ENCODE data around the gene PEAK1.
A peak's percentile ranks its signal among the peaks of the same experiment; 100 is the strongest.

The PEAK1 gene

DNA sequence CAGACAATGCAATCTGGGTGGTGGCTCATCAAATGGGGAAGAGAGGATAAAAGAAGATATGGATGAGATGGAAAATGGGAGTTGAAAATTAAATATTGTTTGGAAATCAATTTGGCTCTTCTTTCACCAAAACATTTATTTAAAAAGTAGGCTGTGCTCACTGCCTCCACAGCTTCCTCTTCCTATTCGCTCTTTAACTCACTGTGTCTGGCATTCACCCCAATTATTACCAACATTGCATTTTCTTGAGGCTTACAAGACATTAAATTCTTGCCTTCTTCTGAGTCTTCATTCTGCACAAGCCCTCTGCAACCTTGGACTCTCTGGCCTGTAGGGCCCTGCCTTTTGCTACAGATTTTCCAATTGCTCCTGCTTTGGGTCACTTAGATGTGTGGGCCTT is 296.1 kb downstream of the PEAK1 start:
- DNase-seq, result no peak

DNA sequence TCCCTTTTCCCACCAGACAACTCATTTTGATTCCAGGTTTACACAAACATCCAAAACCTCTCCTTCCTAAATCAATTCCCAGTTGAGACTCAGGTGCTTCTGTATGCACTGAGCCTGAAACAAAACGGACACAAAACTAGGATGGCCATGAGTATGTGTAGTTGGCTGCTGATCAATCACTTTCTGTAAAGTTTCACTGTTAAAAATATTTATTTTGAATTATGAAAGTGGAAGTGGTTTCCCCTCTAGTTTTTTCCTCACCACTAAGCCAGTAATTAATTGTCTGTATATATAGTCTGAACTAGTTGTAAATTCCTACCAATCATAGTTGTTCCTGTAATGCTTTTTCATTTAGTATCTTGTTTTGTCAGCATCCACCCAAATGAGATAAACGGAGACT is 297.3 kb downstream of the PEAK1 start:
- no peak for DNase-seq

DNA sequence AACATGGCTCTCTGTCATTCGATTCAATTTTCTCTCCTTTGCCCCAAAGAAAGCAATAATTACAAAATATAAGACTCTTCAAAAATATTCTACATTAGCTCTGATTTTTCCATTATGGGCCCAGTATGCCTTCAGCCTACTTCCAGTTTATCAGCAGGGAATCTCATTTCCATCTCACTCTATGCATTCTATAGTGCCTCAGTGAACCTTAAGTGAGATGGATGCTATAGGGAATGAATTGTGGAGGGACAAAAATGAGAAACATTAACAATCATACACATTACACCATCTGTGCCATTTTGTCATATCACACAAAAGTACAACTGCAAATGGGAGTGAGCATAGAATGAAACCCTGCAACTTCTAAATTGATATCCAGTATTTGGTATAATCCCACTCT is 298.3 kb downstream of the PEAK1 start:
- DNase-seq, result no peak

DNA sequence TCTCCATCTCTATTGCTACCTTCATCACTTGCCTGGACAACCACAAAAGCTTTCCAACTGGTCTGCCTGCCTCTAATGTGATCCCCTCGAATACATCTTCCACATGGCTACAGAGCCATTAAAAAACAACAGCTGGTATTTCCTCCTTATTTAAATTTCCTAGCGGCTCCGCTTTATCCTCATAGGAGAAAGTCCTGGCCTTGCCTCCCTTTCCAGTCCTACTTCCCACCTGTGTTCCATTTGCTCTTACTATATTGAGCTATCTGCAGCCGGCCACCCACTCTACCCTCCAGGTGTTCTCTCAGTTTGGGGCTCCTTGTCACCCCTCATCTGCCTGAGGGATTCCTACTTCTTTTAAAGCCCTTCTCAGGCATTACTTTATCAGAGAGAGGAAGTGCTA is 299.3 kb downstream of the PEAK1 start:
- no peak for DNase-seq

DNA sequence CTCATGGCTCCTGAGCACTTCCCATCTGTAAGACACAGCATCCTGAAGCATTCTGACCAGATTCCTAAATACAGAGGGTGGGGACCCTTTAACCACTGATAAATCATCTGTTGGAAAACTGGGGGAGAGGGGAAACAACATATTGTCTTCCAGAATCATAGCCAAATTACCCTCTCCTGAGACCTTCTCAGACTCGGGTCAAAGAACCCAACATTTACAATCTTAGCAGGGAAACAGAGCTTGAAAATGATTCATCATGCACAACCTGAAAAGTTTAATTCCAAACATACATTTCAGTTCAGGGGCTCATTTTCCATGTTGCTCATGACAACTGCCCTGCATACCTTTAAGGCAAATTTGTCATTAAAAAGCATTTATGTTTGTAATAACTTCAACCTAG is 300.5 kb downstream of the PEAK1 start:
- DNase-seq, result no peak

DNA sequence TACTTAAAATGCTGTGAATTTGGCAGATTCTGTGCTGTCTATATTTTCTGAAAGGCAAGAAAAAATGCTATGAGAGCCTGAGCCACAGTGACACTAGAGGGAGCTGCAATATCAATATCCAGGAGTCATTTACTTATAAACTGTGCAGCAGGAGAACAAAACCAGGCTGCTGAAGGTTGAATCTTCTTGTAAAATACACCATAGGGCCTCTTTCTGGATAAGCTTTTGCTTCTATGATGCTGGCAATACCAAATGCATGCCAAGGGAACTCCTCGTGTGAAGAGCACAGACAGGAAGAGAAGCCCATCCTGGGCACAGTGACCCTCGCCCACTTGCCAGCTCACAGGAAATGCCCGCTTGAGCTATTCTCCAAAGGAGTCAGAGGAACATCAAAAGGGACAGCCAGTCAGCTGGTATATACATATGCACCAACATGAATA is 301.0 kb downstream of the PEAK1 start:
- no peak for DNase-seq

DNA sequence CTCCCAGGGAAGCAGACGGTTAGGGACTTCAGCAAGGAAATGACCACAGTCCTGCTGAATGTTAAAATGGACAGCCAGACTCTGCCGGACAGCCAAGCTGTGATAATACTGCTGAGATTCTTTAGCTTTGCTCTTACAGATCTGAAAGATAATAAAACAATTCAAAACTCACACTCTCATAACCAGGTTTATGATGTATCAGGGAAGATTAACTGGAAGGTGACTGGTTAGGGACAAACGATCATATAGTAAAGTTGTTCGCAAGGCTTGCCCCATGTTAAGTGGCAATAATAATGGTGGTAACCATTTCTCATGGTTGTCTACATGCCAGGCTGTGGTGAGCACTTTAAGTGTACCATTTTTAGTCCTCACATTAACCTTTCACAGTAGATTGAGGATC is 304.7 kb downstream of the PEAK1 start:
- no peak for DNase-seq

DNA sequence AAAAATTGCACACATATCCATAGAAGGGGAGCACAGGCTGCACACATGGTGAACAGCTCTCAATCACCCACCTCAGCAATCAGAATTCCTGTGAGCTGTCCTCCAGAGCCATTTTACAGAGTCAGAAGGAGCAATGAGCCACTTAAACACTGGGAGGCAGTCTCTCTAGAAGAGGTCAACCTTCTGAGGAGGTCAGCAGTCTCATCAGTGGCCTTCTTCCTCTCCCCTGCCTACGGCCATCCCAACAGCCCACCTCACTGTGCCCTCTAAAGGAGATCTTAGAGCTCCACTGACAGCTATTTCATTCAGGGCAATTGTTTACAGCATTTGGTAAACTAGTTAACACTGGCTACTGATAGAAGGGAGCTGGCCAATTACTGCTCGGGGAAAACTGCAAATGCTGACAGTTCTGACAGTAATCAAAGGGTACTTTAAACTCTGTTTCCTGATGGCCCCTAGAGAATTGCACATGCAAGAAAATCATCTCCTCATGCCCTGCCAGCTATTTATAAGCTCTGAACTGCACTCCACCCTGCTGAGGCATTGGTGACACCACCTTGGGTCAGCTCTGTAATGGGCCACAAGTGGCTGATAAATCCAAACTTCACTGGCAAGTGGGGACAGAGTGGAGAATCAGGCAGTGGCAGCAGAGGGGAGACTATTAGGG is 306.9 kb downstream of the PEAK1 start:
- no peak for DNase-seq

DNA sequence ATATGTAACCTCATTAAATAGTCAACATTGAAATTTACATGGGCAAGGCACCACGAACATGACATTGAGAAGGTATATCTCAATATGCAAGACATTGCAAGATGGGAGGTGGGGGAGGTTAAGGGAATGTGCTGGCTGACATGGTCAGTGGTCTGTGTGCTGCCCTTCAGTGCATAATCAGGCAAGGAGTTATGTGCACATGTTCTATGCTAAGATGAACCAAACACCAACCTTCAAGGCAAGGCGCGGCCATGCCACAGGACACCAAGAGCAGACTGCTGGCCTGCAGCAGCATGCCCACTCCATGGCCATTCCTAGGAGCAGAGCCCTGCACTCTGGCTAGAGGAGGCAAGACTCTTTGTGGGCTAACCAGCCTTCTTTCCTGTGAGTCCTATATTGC is 308.1 kb downstream of the PEAK1 start:
- no peak for DNase-seq

DNA sequence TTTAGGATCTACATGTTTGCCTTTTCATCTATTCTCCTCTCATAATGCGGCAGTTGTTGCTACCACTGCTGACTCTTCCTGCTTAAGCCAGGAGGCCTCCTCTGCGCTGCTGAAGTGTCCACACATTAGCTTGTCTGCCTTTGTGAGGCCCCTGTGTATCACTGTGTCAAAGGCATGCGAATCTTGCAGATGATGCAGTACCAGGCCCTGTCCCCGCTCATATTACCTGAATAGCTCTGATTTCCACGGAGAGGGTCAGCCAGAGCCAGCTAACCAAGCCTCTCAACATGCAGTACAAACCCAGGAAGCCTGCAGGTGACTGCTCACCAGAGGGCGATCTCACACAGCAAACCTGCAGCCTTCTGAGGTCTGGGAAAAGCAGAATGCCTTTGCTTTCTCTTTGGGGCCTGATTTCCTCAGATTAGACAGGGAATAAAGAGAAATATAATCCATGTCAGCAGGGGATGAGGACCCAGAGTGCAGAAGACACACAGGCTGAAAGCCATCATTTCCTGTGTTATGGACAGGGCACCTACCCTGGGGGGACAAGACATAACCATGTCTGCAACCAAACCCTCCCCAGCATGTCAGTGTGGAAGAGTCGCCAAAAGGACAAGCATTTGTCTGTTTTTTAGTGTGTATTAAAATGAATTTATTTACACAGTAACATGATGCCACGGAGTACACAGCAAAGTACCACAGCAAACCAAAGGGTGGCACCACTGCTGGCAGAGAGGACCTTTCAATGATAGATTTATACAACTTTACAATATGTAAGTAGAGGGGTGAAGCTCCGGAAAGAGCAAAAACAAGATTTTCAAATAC is 312.2 kb downstream of the PEAK1 start:
- peak; percentile 84 for DNase-seq

DNA sequence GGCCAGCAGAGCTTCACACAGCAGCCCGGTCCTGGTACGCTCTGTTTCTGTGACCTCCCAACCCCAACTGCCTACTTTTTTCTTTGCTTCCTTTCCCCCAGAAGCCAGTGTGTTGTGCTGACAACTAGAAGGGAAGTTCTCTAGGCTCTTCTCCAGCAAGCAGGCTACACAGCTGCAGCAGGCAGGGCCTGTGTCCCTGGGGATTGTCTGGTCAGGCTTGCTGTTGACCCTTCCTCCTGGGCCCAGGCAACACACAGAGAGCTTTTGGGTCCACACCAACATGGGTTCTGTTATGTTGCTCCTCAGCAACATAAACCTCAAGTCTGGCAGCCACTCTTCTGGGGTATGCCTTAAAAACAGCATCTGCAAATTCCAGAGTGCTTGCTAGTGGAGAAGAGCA is 312.8 kb downstream of the PEAK1 start:
- no peak for DNase-seq

DNA sequence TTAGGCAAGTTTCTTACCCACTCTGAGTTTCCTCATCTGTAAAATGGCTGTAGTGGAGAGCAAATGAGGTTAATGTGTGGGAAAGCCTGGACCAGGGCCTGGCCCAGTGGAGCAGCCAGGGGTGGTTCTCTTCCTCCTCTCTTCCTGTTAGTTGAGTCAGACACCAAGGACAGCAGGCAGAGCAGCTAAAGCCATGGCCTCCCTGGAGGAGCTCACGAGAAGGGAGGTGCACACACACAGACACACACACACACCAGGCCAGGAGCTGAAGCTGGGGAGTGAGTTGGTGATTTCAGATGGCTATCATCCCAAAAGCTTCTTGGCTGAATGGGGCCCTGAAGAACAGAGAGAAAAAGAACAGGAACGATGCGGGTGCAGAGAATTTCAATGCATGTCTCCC is 315.7 kb downstream of the PEAK1 start:
- no peak for DNase-seq

DNA sequence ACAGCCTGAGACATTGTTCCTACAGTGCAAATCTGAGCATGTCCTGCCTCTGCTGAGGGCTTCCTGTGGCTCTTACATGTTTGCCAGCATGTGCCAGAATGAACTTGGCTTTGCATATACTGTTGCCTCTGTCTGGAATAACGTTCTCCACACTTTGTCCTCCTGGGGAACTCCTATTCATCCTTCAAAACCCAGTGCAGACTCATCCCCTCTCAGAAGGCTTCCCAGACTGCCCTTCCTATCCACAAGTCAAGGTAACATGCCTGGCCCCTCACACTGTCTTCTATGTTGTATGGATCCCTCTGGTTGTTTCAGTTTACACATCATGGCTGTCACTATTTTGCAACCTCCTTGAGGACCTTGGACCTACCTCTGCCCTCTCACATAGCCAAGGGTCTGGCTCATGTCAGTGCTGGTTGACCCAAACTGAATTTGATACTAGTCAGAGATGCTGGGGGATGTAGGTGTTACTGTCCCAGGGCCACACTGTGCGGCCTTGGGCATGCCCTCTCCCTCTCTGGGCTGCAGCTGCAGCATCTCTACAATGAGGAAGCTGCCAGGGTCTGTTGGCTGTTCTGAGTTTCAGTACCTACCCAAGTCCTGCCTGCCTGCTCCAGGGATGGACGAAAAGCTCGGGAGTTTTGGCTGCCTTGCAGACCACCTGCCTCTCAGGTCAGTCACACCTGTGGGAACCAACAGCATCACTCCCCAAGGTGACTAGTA is 320.0 kb downstream of the PEAK1 start:
- DNase-seq, result no peak

DNA sequence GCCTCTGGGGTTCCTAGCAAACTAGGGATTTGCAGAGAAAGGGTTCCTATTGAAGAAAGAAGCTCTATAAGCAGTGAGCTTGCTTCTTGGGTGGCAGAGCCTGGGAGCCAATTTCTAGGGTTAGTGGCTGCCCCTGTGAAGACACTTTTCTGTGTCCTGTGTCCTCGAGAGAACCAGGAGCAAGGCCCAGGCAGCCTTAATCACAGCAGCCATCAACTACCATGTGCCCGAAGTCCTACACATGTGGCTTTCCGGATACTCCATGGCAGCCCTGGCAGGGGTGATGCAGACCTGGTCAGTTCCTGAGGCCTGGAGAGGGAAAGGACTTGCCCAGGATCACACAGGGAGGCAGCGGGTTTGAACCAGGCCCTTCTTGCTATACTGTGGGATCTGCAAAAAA is 321.3 kb downstream of the PEAK1 start:
- DNase-seq, result no peak

DNA sequence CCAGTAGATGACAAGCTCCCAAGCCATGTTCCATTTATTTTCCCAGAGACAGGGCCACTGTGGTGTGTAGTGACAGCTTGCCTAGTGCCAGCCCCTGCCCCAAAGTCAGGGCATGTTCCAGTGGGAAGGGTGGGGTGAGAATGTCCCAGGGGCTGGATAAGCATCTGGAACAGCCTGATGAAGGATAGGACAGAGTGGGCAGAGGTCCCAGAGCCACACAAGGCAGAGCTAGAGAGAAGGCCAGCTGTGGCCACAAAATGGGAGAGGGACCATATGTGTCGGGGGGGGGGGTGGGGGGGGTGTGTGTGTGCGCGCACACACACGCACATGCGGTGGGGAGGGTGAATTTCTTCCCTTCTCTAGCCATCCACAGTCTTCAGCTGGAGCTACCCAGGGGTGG is 322.0 kb downstream of the PEAK1 start:
- no peak for DNase-seq

DNA sequence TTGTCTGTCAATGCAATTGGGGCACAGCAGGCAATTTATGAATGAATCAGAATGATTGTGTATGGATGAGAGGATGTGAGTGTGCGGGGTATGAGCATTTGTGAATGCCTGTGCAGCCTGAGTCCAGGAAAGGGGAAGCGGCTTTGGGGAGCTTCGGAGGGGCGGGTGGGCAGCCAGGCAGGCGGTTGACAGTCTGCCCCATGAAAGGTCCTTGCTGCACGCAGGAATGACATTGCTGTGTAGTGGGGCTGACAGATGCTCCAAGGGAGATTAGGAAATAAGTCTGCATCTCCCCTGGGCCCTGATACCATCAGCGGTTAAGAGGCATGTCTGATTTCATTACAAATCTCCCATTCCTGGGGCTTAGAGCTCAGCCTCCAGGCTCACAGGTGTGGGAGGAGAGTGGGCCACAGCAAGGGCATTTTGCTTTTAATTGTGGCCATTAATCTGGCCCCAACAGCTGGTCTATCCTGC is 322.6 kb downstream of the PEAK1 start:
- DNase-seq, result no peak

DNA sequence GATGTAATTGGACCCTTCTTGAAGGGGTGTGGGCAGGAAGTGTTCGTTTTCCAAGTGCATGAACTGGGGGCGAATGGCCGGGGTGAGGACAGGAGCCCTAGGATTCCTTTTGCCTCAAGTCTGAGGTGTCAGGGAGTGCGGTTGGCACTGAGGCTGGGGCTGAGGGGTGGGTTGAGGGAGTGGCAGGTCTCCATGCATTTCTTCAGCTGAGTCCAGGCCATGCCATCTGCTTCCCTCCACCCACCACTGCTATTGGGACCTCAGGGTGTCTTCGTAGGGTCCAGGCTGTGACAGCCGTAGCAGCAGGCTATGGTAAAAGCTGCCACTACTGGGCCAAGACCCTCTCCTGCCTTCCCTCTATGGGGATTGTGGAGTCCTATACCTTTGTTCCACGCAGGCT is 323.4 kb downstream of the PEAK1 start:
- no peak for DNase-seq

DNA sequence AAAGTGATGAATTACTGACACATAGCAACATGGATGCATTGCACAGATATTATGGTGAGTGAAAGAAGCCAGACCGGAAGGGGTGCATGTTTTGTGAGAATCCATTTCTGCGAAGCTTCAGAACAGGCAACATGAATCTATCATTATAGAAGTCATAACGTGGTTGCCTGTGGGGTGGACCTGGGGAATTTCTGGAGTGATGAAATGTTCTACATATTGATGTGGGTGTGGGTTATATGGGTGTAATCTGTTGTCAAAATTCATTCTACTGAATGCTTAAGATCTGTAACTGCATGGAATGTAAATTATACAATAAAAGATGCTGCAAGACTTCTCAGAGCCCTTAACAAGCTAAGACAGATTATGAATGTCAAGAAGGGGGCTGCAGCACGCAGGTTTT is 323.8 kb downstream of the PEAK1 start:
- DNase-seq, result no peak

DNA sequence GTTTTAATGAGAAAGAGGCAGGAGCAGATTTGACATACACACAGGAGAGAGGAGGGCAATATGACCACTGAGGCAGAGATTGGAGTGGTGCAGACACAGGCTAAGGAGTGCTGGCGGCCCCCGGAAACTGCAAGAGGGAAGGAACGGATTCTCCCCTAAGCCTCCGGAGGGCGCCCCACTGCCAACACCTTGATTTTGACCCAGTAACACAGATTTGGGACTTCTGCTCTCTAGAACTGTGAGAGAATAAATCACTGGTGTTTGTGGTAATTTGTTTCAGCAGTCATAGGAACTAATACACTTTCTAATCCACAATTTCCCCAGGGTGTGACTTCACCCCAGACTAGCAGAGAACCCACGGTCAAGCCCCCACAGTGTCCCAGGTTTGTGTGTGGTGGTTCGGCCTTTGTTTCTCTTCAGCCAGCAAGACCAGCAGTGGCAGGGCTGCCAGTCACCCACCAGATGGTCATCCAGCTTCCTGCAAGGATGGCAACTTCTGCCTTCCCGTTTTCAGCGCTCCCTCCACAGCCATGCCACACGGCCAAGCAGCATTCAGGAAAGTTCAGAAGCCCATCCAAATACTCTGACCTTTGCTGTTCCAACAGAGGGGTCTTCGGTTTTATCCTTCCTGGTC is 325.4 kb downstream of the PEAK1 start:
- DNase-seq, result no peak

DNA sequence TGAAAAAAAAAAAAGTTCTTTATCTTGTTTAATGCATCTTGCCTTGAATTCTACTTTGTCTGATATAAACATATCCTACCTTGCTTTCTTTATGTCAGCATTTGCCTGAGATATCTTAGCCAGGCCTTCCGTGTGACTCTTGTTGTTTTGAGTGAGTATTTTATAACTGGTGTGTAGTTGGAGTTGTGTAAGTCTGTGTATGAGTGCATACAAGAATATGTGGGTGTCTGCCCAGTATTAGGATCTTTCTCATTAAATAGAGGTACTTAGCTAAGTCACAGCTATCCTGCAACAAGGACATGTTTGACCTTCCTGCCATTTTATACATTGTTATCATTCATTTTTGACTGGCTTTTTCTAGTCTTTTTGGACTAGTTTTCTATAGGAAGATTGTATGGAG is 326.5 kb downstream of the PEAK1 start:
- no peak for DNase-seq

DNA sequence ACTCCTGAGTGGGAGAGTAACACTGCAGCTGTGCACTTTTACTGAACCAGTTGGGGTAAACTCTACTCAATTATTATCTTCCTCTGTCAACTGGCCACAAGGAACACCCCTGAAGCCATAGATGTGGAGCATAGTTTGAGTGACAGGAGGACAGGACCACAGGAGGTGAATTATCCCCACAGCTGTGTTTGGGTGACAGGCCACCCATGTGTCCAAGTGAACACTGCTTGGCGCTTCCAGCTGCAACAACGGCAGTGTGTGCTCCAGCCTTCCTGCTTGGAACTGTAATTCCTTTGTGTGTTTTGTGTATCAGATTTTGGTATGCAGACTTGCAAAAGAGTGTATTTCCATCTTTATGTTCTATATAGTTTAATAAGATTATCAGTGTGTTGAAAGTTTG is 328.8 kb downstream of the PEAK1 start:
- DNase-seq, result no peak

DNA sequence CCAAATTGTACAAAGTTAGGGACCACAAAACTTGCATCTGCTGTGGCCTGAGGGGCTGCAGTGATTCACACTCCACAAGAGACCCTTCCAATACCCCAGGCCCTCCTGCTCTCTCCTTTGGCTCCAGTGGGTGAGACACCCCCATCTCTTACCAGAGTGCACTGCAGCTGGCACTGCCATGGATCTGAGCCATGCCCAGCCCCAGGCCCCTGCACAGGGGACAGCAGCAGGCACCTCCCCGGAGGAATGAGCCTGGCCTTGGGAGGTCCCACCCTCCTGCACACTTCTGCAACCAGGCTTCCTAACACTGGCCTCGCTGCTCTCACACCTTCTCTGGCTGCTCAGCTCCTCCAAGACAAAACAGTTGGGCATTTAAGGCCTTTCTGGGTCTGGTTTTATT is 332.7 kb downstream of the PEAK1 start:
- no peak for DNase-seq

DNA sequence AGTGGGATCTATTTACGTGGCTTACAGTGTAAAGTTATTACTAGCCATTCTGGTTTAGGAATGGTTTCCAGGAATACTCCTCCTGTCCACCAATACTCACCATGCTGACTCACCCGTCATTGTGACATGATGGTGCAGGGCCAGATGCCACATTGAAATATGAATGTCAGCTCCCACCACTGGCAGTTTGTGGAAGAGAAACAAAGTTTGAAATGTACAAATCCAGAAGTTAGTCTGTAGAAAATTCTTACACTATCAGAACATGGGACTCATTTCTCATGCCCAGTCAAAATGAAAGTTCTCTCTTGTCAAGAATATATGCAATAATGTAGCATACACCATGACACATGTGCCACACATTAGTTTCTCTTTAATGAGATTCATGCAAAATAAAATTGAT is 334.6 kb downstream of the PEAK1 start:
- DNase-seq, result no peak
